Fibroblast of lung (primary cell): ENCODE measurements around the gene PDP2. TPM values are rescaled to one million over a fixed set of nuclear protein-coding genes. Genes with fewer than 3 reads are reported as not detected.

ENCODE experiments used
- DNase-seq, 2 donors: peaks; one replicate each; pipeline versions ENCODE4 v3.0.0 to v3.0.0-alpha.2; 2010; ENCODE audit warnings: low read depth in 2 of 2
- H2AFZ ChIP-seq: 2 replicates; pipeline ENCODE4 v1.5.1; 2012; ENCODE audit warnings: low read length, control low read depth, inconsistent platforms
- H3K27ac ChIP-seq: 2 replicates; pipeline ENCODE4 v1.5.1; 2011; ENCODE audit warnings: low read length, control low read depth; ENCODE audit not compliant: insufficient read depth
- H3K27me3 ChIP-seq: 2 replicates; pipeline ENCODE4 v1.5.1; 2011; ENCODE audit warnings: mild to moderate bottlenecking, low read length; ENCODE audit not compliant: control insufficient read depth, insufficient read depth
- H3K36me3 ChIP-seq: 2 replicates; pipeline ENCODE4 v1.5.1; 2011; ENCODE audit warnings: low read length; ENCODE audit not compliant: control insufficient read depth, insufficient read depth
- H3K4me1 ChIP-seq: 2 replicates; pipeline ENCODE4 v1.5.1; 2011; ENCODE audit warnings: low read length; ENCODE audit not compliant: control insufficient read depth, insufficient read depth; ENCODE audit errors: extremely low read depth
- H3K4me2 ChIP-seq: 2 replicates; pipeline ENCODE4 v1.5.1; 2011; ENCODE audit warnings: low read length, control low read depth; ENCODE audit not compliant: insufficient read depth; ENCODE audit errors: extremely low read depth
- H3K4me3 ChIP-seq, 4 experiments: fragments of 200-600 bp in 1 of 4; sonication (generic) in 1 of 4; replicated peaks in 1 of 4; 2 replicates each; pipeline ENCODE4 v1.5.1; 2011 to 2016; ENCODE audit warnings: low read length in 4 of 4, low read depth in 3 of 4, mild to moderate bottlenecking in 3 of 4, control low read depth in 2 of 4, inconsistent platforms in 1 of 4, mixed read lengths in 1 of 4; ENCODE audit not compliant: insufficient read depth in 1 of 4; ENCODE audit errors: control extremely low read depth in 1 of 4
- H3K79me2 ChIP-seq: 2 replicates; pipeline ENCODE4 v1.5.1; 2012; ENCODE audit warnings: mild to moderate bottlenecking, low read length, inconsistent platforms; ENCODE audit not compliant: control insufficient read depth, insufficient read depth
- H3K9ac ChIP-seq: 2 replicates; pipeline ENCODE4 v1.5.1; 2011; ENCODE audit warnings: mild to moderate bottlenecking, low read length, control low read depth; ENCODE audit not compliant: insufficient read depth
- H3K9me3 ChIP-seq: 2 replicates; pipeline ENCODE4 v1.5.1; 2012; ENCODE audit warnings: low read depth, low read length; ENCODE audit not compliant: control insufficient read depth, insufficient read depth
- H4K20me1 ChIP-seq: 2 replicates; pipeline ENCODE4 v1.5.1; 2011; ENCODE audit warnings: low read length; ENCODE audit not compliant: control insufficient read depth, insufficient read depth; ENCODE audit errors: extremely low read depth
- CTCF ChIP-seq, 2 donors: IDR thresholded peaks in 1 of 2; conservative IDR thresholded peaks in 1 of 2; 1 replicate in 1 of 2; 2 replicates in 1 of 2; pipeline ENCODE4 v1.5.1; 2011 to 2012; ENCODE audit warnings: low read length in 2 of 2, control low read depth in 1 of 2, inconsistent platforms in 1 of 2, low read depth in 1 of 2, mild to moderate bottlenecking in 1 of 2
- EZH2 ChIP-seq: IDR thresholded peaks from 2 replicates; pipeline ENCODE4 v1.5.1; 2012; ENCODE audit warnings: low read length, control low read depth, mild to moderate bottlenecking; ENCODE audit errors: missing control alignments
- polyA plus RNA-seq, 2 donors: library from polyadenylated mRNA; depleted of rRNA in 1 of 2; stranded (reverse) in 1 of 2; unstranded in 1 of 2; fragments of >200 nt; gene quantifications; 2 replicates each; pipeline ENCODE4 v1.2.1, GENCODE V29; 2011 to 2012; ENCODE audit warnings: missing spikeins in 1 of 2
- total RNA-seq: library from RNA; depleted of rRNA; stranded (reverse); fragments of >200 nt; gene quantifications from 2 replicates; pipeline ENCODE4 v1.2.1, GENCODE V29; 2014

PDP2 gene
- total and polyA plus RNA-seq, 2 donors (not counting 1 experiment from before 2014, with no cell fraction given): 10.9 to 11.6 TPM

- Histone ChIP-seq H3K36me3 (peaks cover 12% of the 10 kb centered on the region), H3K9ac (no peak overlapping the region), H3K4me1 (no peaks in the 10 kb centered on the region), H3K4me3 (no peak overlapping the region), H3K27ac (no peak overlapping the region), H3K79me2 (peaks cover 6% of the 10 kb centered on the region), H4K20me1 (no peaks in the 10 kb centered on the region), H2AFZ (no peak overlapping the region), H3K9me3 (no peaks in the 10 kb centered on the region), H3K4me2 (no peak overlapping the region), H3K27me3 (no peaks in the 10 kb centered on the region)
- TF ChIP-seq CTCF (conservative IDR thresholded peaks at IDR 0.05 in 1 of 2, IDR thresholded peaks at IDR 0.05 in 1 of 2; ENCODE audit: low read depth in 1 of 2, low read length in 2 of 2) (no peak), EZH2 (no peak)
- DNase-seq: no peak
Observed at GRCh38 chr16:66882702-66883101, 2.4 kb downstream of the PDP2 start.

GRCh38 chr16:66885491-66885890, 5.2 kb downstream of the PDP2 start:
- Histone ChIP-seq H3K4me3 (no peak overlapping the region), H3K4me1 (no peaks in the 10 kb centered on the region), H3K9me3 (no peaks in the 10 kb centered on the region), H3K27me3 (no peaks in the 10 kb centered on the region), H3K27ac (no peak overlapping the region), H3K79me2 (peaks cover 5% of the 10 kb centered on the region), H3K9ac (no peak overlapping the region), H3K36me3 (peaks cover 12% of the 10 kb centered on the region), H2AFZ (no peak overlapping the region), H3K4me2 (no peak overlapping the region), H4K20me1 (no peaks in the 10 kb centered on the region)
- TF ChIP-seq EZH2: no peak
- TF ChIP-seq CTCF (conservative IDR thresholded peaks at IDR 0.05 in 1 of 2, IDR thresholded peaks at IDR 0.05 in 1 of 2; ENCODE audit: low read depth in 1 of 2, low read length in 2 of 2): no peak
- no peak for DNase-seq

- H3K4me3 ChIP-seq: no peak overlapping the region
- H3K9me3 ChIP-seq: no peaks in the 10 kb centered on the region
- H3K79me2 ChIP-seq: no peaks in the 10 kb centered on the region
- no peak overlapping the region for H3K27ac ChIP-seq
- H3K4me2 ChIP-seq: no peak overlapping the region
- peak in 1 of 2 donors; percentile 46 for DNase-seq
- TF ChIP-seq EZH2: no peak
- TF ChIP-seq CTCF (conservative IDR thresholded peaks at IDR 0.05 in 1 of 2, IDR thresholded peaks at IDR 0.05 in 1 of 2; ENCODE audit: low read depth in 1 of 2, low read length in 2 of 2): no peak
- H3K27me3 ChIP-seq: no peaks in the 10 kb centered on the region
- no peak overlapping the region for H2AFZ ChIP-seq
- H4K20me1 ChIP-seq: no peaks in the 10 kb centered on the region
- H3K4me1 ChIP-seq: no peaks in the 10 kb centered on the region
- H3K36me3 ChIP-seq: peaks cover 12% of the 10 kb centered on the region
- no peak overlapping the region for H3K9ac ChIP-seq
Observed at GRCh38 chr16:66886321-66886720, 6.0 kb downstream of the PDP2 start.
